ENCODE results near the gene CAMTA1.

DNA sequence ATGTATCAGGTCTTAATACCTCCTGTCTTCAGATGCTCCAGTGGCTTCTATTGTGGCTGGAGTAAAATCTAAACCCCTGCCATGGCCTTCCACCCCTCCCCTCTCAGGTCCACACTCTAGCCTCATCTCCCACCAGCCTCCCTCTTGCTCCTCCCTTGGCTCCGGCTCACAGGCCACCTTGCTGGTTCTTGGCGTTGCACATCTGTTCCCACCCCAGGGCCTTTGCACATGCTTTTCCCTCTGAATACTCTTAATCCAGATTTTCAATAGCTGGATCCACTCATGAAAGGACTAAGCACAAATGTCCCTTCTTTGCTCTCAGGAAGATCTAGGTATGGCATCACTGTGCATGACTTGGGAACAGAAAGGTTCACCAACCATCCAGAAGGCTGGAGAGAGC lies 570.4 kb downstream of the CAMTA1 start:
- TF ChIP-seq, protein P1, sequence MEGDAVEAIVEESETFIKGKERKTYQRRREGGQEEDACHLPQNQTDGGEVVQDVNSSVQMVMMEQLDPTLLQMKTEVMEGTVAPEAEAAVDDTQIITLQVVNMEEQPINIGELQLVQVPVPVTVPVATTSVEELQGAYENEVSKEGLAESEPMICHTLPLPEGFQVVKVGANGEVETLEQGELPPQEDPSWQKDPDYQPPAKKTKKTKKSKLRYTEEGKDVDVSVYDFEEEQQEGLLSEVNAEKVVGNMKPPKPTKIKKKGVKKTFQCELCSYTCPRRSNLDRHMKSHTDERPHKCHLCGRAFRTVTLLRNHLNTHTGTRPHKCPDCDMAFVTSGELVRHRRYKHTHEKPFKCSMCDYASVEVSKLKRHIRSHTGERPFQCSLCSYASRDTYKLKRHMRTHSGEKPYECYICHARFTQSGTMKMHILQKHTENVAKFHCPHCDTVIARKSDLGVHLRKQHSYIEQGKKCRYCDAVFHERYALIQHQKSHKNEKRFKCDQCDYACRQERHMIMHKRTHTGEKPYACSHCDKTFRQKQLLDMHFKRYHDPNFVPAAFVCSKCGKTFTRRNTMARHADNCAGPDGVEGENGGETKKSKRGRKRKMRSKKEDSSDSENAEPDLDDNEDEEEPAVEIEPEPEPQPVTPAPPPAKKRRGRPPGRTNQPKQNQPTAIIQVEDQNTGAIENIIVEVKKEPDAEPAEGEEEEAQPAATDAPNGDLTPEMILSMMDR (conservative IDR thresholded peaks at IDR 0.05; ENCODE audit: low read depth, low read length): no peak
- TF ChIP-seq EZH2 (IDR thresholded peaks at IDR 0.05; ENCODE audit: borderline replicate concordance, low read depth, low read length, poor library complexity, severe bottlenecking): no peak

Measured in A673 (cell line).